MCF 10A (cell line): Measurements from ENCODE around the gene C14orf39. TPM values are rescaled to one million over a fixed set of nuclear protein-coding genes. Genes with fewer than 3 reads are reported as not detected.

Source experiments
- BruUV-seq: library from RNA; stranded (reverse); fragments of 400-500 nt; replicated peaks from 2 replicates; lab custom pipeline; 2021; lab: Mats Ljungman, UMichigan
- CTCF ChIA-PET: fragments of 300-600 bp; sonication (Branson Sonifier 250); formaldehyde crosslinking; extraction: SDS; loops from one replicate; lab custom pipeline; 2021; ENCODE audit warnings: antibody characterized with exemption, inconsistent platforms; lab: Yijun Ruan, JAX
- POLR2A ChIA-PET: fragments of 300-600, 350-650 bp; sonication (Branson Sonifier 250); formaldehyde crosslinking; extraction: SDS; loops from one replicate; lab custom pipeline; 2020; ENCODE audit warnings: antibody characterized with exemption, inconsistent platforms; lab: Yijun Ruan, JAX
- DNase-seq: peaks from one replicate; pipeline ENCODE4 v3.0.0-alpha.2; 2018; ENCODE audit not compliant: unreplicated experiment
- H3K27ac Mint-ChIP-seq: one replicate; pipeline ENCODE4 v1.8.0; 2022; ENCODE audit warnings: mild to moderate bottlenecking, low read depth, mixed read lengths; ENCODE audit not compliant: unreplicated experiment
- H3K27me3 Mint-ChIP-seq: one replicate; pipeline ENCODE4 v1.8.0; 2022; ENCODE audit warnings: mixed read lengths; ENCODE audit not compliant: insufficient read depth, unreplicated experiment
- H3K36me3 Mint-ChIP-seq: one replicate; pipeline ENCODE4 v1.8.0; 2022; ENCODE audit warnings: mild to moderate bottlenecking, moderate library complexity, mixed read lengths; ENCODE audit not compliant: insufficient read depth, unreplicated experiment
- H3K4me1 Mint-ChIP-seq: one replicate; pipeline ENCODE4 v1.8.0; 2022; ENCODE audit warnings: mixed read lengths; ENCODE audit not compliant: insufficient read depth, unreplicated experiment
- H3K4me3 Mint-ChIP-seq: one replicate; pipeline ENCODE4 v1.8.0; 2022; ENCODE audit warnings: mild to moderate bottlenecking, moderate library complexity, mixed read lengths; ENCODE audit not compliant: unreplicated experiment
- H3K9me3 Mint-ChIP-seq: one replicate; pipeline ENCODE4 v1.8.0; 2022; ENCODE audit warnings: mixed read lengths; ENCODE audit not compliant: unreplicated experiment
- intact Hi-C: fragments of 100-400 bp; cut with micrococcal nuclease; formaldehyde crosslinking; loops from 2 replicates; pipeline ENCODE4 v1.14.1; 2022
- total RNA-seq: library from RNA; stranded (reverse); gene quantifications from 2 replicates; pipeline ENCODE4 v1.2.3, GENCODE V29; 2022
- TF ChIP-seq, protein P1 (sequence below): fragments of 200-600 bp; IDR thresholded peaks from one replicate; pipeline ENCODE4 v1.8.0; 2022; ENCODE audit warnings: antibody characterized with exemption, mild to moderate bottlenecking; ENCODE audit not compliant: unreplicated experiment

C14orf39 gene
- total RNA-seq, 1 experiment from 2014 or later: not detected

DNA sequence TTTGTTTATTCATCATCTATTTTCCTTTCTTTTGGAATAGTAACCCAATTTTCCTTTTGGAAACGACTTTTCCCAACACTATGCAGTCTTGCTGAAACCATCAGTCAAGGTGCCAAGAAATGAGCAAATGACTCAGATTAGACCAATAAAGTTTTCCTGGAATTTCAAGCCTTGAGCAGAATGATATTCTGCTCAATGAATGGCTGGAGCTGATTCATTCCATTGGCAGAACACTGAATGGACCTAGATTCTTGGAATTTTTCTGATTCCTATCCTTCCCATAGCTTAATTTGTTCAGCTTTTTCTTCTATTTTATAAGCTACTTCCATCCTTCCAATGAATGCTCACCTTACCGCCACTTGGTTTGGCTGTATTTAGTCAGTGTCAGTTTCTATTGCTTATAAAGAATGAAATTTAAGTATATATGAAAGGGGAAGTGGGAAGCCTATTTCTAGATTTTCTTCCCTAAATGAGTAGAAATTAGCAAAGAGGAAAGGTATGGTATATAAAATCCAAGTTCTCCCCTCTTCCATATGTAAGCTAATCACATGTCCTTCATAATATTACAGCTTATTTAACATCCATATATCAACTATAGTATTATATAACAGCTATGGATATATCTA, 89.0 kb downstream of the C14orf39 start:
- H3K27ac Mint-ChIP-seq: no peak overlapping the region
- ChIA-PET CTCF (interaction anchor here (0.9 to 1.2 kb wide), 3 partner anchors 11 to 48 kb away, joined by 3 to 4 read pairs (median 4); no protein-coding TSS in a partner anchor), POLR2A (interaction anchor here (0.7 kb wide), 1 partner anchor 20 kb away, joined by 3 read pairs; no protein-coding TSS in a partner anchor)
- no peak overlapping the region for H3K4me3 Mint-ChIP-seq
- BruUV-seq: no TSS peak
- intact Hi-C loops: no loop called here
- H3K4me1 Mint-ChIP-seq: no peaks in the 10 kb centered on the region
- peak; percentile 3 for DNase-seq
- peaks cover 21% of the 10 kb centered on the region for H3K9me3 Mint-ChIP-seq
- H3K36me3 Mint-ChIP-seq: no peaks in the 10 kb centered on the region
- TF ChIP-seq, protein P1, sequence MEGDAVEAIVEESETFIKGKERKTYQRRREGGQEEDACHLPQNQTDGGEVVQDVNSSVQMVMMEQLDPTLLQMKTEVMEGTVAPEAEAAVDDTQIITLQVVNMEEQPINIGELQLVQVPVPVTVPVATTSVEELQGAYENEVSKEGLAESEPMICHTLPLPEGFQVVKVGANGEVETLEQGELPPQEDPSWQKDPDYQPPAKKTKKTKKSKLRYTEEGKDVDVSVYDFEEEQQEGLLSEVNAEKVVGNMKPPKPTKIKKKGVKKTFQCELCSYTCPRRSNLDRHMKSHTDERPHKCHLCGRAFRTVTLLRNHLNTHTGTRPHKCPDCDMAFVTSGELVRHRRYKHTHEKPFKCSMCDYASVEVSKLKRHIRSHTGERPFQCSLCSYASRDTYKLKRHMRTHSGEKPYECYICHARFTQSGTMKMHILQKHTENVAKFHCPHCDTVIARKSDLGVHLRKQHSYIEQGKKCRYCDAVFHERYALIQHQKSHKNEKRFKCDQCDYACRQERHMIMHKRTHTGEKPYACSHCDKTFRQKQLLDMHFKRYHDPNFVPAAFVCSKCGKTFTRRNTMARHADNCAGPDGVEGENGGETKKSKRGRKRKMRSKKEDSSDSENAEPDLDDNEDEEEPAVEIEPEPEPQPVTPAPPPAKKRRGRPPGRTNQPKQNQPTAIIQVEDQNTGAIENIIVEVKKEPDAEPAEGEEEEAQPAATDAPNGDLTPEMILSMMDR: no peak
- H3K27me3 Mint-ChIP-seq: no peaks in the 10 kb centered on the region

Other genes starting within 250 kb of the C14orf39 start
- gene PPM1A, start 236.8 kb downstream of the C14orf39 start, total RNA-seq: 47.2 and 50.4 TPM in 2 replicates
- gene SIX6, start 23.1 kb upstream of the C14orf39 start, total RNA-seq: not detected in 2 replicates
- 0.29 and 0.33 TPM in 2 replicates for gene SIX1, start 163.4 kb upstream of the C14orf39 start, total RNA-seq
- gene SIX4, start 238.3 kb upstream of the C14orf39 start, total RNA-seq: 12.9 and 13.6 TPM in 2 replicates
- gene MNAT1, start 248.7 kb upstream of the C14orf39 start, total RNA-seq: 45.2 and 57.5 TPM in 2 replicates